Measurements from ENCODE around the gene ADCY5. TPM values are rescaled to one million over a fixed set of nuclear protein-coding genes. Genes with fewer than 3 reads are reported as not detected.

ADCY5 gene
- polyA plus RNA-seq, 3 donors: not detected

DNA sequence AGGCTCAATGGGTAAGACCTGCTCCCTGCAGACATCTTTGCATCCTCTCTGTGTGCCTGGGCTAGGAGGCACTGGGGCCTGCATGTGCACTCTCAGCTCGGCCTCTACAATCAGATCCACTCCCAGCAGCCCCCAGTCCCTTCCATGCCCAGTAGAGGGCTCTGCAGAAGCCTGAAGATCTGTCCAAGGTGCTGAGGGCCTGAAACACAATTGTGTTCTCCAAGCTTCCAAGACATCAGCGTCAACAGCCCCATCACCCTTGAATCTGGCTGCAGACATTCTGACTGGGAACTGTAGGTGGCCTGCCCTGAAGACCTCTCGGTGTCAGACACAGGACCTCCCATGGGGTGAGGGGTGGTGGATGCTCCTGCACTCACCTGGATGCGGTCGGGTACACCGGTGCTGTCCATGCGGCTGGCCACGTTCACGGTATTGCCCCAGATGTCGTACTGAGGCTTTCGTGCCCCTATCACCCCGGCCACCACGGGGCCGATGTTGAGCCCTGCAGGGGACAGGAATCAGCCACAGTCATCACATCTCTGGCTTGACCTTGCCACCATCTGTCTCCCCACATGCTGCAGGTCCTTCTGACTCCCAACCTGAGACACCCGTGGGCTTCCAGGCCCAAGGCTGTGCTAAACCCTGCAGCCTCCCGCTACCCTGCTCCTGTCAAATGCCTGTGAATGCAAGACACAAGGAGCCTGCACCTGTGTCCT, 162.4 kb downstream of the ADCY5 start:
- Mint-ChIP-seq H3K4me1 (no peaks in the 10 kb centered on the region), H3K4me3 (no peak overlapping the region), H3K27me3 (ENCODE audit: low read depth in 3 of 3) (peaks cover 5 to 6% (median 5%) of the 10 kb centered on the region in 3 donors), H3K27ac (no peak overlapping the region), H3K9me3 (no peaks in the 10 kb centered on the region), H3K36me3 (no peaks in the 10 kb centered on the region)
- no peak overlapping the region for H3K4me3 ChIP-seq (replicated peaks in 1 of 3; ENCODE audit: low read depth in 2 of 3, low read length in 3 of 3)
- H3K9me3 ChIP-seq (replicated peaks in 1 of 2; ENCODE audit: control insufficient read depth in 1 of 2, insufficient read depth in 1 of 2, low read length in 2 of 2): no peaks in the 10 kb centered on the region
- TF ChIP-seq CTCF (IDR thresholded peaks at IDR 0.05): peak; percentile 67
- no peaks in the 10 kb centered on the region for H3K4me1 ChIP-seq (ENCODE audit: control insufficient read depth in 1 of 2, insufficient read depth in 2 of 2, low read length in 2 of 2)
- H2AFZ ChIP-seq (ENCODE audit: insufficient read depth, low read depth, low read length, poor library complexity, severe bottlenecking): no peak overlapping the region
- no peaks in the 10 kb centered on the region for H3K36me3 ChIP-seq (replicated peaks in 1 of 2; ENCODE audit: control insufficient read depth in 1 of 2, insufficient read depth in 2 of 2, low read length in 2 of 2)
- no peaks in the 10 kb centered on the region for H3K79me2 ChIP-seq (ENCODE audit: insufficient read depth, low read length)
- H3K4me2 ChIP-seq (replicated peaks; ENCODE audit: extremely low read depth, low read length, poor library complexity, severe bottlenecking): no peak overlapping the region
- WGBS (ENCODE audit: insufficient coverage): 89% methylated on average over 14 of the region's 16 CpGs
- no peaks in the 10 kb centered on the region for H3K27me3 ChIP-seq (ENCODE audit: control insufficient read depth in 2 of 2, insufficient read depth in 2 of 2, low read length in 2 of 2)
- no peak for DNase-seq
- H3K9ac ChIP-seq (ENCODE audit: insufficient read depth, low read length, poor library complexity, severe bottlenecking): no peak overlapping the region
- intact Hi-C loops (cut with micrococcal nuclease): no loop called here
- no peaks in the 10 kb centered on the region for H4K20me1 ChIP-seq (ENCODE audit: insufficient read depth, low read length)
- no peak overlapping the region for H3K27ac ChIP-seq (ENCODE audit: low read depth in 1 of 2, low read length in 2 of 2)

GRCh38 chr3:123285931-123286307, 163.0 kb downstream of the ADCY5 start:
- no peak overlapping the region for H2AFZ ChIP-seq (ENCODE audit: insufficient read depth, low read depth, low read length, poor library complexity, severe bottlenecking)
- no peaks in the 10 kb centered on the region for H3K4me1 ChIP-seq (ENCODE audit: control insufficient read depth in 1 of 2, insufficient read depth in 2 of 2, low read length in 2 of 2)
- H3K79me2 ChIP-seq (ENCODE audit: insufficient read depth, low read length): no peaks in the 10 kb centered on the region
- no peak overlapping the region for H3K4me3 ChIP-seq (replicated peaks in 1 of 3; ENCODE audit: low read depth in 2 of 3, low read length in 3 of 3)
- no peaks in the 10 kb centered on the region for H3K9me3 Mint-ChIP-seq
- H3K9me3 ChIP-seq (replicated peaks in 1 of 2; ENCODE audit: control insufficient read depth in 1 of 2, insufficient read depth in 1 of 2, low read length in 2 of 2): no peaks in the 10 kb centered on the region
- no peak overlapping the region for H3K9ac ChIP-seq (ENCODE audit: insufficient read depth, low read length, poor library complexity, severe bottlenecking)
- H3K27me3 ChIP-seq (ENCODE audit: control insufficient read depth in 2 of 2, insufficient read depth in 2 of 2, low read length in 2 of 2): no peaks in the 10 kb centered on the region
- H3K36me3 ChIP-seq (replicated peaks in 1 of 2; ENCODE audit: control insufficient read depth in 1 of 2, insufficient read depth in 2 of 2, low read length in 2 of 2): no peaks in the 10 kb centered on the region
- intact Hi-C loops (cut with micrococcal nuclease): no loop called here
- H4K20me1 ChIP-seq (ENCODE audit: insufficient read depth, low read length): no peaks in the 10 kb centered on the region
- DNase-seq: no peak
- WGBS (ENCODE audit: insufficient coverage): 70% methylated on average over 4 of the region's 4 CpGs
- no peaks in the 10 kb centered on the region for H3K4me1 Mint-ChIP-seq
- no peak overlapping the region for H3K4me3 Mint-ChIP-seq
- H3K27ac ChIP-seq (ENCODE audit: low read depth in 1 of 2, low read length in 2 of 2): no peak overlapping the region
- no peak overlapping the region for H3K4me2 ChIP-seq (replicated peaks; ENCODE audit: extremely low read depth, low read length, poor library complexity, severe bottlenecking)
- TF ChIP-seq CTCF (IDR thresholded peaks at IDR 0.05): no peak
- no peaks in the 10 kb centered on the region for H3K36me3 Mint-ChIP-seq
- H3K27ac Mint-ChIP-seq: no peak overlapping the region
- H3K27me3 Mint-ChIP-seq (ENCODE audit: low read depth in 3 of 3): peaks cover 4 to 5% (median 5%) of the 10 kb centered on the region in 3 donors

Data from CD14-positive monocyte (primary cell).